Hematopoietic multipotent progenitor cell (in vitro differentiated cells): ENCODE data around the gene RASD1. TPM values are rescaled to one million over a fixed set of nuclear protein-coding genes. Genes with fewer than 3 reads are reported as not detected.

Source experiments
- DNase-seq, 3 donors: peaks; one replicate each; pipeline ENCODE4 v3.0.0-alpha.2; 2011 to 2015; ENCODE audit warnings: low read depth in 2 of 3, low spot score in 2 of 3
- small RNA-seq: library from RNA; depleted of rRNA; stranded (forward); fragments of <200 nt; gene quantifications from one replicate; pipeline ENCODE3, GENCODE V24; 2012
- total RNA-seq: library from RNA; depleted of rRNA; stranded (reverse); fragments of >200 nt; gene quantifications from one replicate; pipeline ENCODE4 v1.2.3, GENCODE V29; 2012

RASD1 gene
- total RNA-seq, 1 donor, result 3.0 TPM

DNA sequence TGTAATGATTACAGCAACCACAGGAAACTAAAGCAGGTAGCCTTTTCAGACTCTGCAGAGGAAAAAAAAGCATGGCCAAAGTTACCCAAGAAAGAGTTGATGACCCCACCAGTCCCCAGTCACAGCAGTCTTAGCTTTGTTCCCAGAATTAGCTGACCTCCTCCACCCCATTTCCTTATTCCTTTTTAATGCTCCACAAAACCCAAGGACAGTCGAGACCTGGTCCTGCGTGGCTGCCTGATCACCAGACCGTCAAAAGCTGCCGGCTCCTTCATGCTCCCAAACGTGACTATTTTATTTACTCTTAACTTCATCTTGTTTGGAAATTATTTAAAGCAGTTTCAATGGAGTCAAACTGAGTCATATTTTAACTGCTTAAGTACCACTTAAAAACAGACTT, 48.1 kb downstream of the RASD1 start:
- no peak for DNase-seq

DNA sequence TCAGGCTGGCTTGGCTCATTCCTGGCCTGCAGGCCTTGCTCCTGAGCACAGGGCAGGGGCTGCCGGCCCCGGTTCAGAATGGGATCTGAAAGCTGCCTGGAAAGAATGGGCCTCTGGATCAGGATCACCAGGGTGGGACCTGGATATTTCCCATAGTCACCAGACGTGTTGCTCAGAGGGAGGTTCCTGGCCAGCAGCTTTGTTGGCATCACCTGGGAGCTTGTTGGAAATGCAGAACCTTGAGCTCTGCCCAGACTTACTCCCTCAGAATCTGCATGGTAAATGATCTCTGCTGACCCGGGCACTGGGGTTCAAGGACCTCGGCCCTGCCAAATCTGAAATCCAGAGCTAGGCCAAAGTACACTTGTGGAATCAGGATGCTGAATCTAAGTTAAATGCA, 48.9 kb downstream of the RASD1 start:
- DNase-seq, result no peak

DNA sequence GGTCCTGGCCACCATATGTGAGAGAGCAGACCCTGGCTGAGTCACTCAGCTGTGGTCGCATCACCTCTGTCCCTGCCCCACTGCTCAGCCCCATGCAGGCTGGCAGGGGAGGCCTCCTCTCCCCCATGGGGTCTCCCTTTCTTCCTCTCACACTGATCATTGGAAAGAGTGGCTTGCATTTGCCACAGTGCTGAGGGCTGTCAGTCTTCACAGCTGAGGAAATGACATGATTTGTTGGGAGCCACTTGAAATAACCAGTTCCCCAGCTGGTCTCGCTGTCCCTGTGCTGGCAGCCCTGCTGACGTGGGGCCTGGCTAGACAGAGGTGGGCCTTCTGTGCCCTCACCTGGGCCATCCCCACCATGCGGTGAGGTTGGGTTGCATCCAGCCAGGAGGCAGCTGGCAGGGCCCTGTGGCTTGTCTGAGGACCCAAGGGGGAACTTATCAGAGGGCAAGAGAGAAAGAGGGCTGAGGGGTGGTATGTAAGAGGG, 49.5 kb downstream of the RASD1 start:
- DNase-seq, result no peak

DNA sequence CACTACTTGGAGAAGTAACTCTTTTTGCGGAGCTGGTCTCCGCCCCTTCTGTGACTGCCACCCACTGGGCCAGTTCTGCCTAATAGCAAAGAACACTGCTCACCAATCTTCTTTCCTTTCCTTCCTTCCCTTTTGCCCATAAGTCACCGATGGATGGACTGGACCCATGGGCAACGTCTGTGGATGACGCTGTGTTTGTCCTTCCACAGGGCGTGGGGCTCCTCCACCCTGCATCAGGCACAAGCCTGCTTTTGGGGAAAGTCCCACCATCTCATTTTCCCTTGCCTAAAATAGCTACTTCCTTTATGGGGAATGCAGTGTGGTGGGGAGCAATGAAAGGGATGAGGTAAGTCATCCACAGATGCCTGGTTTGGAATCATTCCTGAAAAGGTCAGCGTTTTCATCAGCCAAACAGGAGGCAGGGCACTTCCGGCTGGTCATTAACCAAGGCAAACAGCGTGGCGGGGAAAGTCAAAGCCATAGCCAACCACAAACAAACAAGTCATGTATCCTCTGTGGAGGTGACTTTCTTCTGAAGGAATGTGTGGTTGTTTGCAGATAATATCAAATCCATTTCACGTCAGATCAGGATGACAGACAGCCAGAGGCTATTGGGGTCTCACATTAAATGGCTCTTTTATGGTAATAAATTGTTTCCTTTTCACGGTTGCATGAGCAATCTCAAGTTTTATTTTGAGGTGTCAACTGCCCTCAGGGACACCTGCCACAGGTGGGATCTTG, 50.1 kb downstream of the RASD1 start:
- DNase-seq, result no peak

DNA sequence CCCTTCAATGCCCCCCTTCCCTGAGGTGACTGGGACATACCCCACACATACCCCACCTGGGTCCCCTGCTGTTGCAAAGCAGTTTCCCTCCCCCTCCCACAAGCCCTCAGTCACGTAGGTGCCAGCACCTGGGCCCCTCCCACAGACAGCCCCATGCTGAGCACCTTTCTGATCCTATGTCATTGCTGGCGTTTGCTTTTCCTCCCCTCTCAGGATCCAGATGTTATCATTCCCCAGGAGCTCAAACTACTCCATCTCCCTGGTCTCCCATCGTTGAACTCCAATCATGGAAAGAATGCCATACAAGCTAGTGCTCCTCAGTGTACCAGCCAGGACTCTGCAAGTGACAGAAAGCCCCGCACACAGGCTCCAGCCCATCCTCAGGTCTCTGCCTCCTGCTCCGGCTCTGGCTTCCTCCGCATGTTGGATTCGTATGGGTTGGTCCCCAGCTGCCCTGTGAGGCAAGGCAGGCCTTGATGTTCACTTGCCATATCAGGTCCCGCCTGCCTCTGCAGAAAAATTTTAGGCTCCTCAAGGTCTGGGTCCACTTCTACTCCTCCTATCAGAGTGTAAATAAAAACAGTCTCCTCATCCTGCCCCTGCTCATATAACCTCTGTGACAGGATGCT, 50.8 kb downstream of the RASD1 start:
- no peak for DNase-seq

Small RNA genes lying within 50 kb of the gene (small RNA-seq; reads per million reads assigned to genes)
- gene RF00019, result not detected

Other genes starting within 250 kb of the RASD1 start
- gene COPS3, start 215.1 kb downstream of the RASD1 start, total RNA-seq, result 103 TPM
- 32.0 TPM for gene NT5M, start 193.0 kb downstream of the RASD1 start, total RNA-seq
- gene MED9, start 19.4 kb downstream of the RASD1 start, total RNA-seq, result 24.5 TPM
- 47.1 TPM for gene PEMT, start 95.3 kb upstream of the RASD1 start, total RNA-seq
- 23.2 TPM for gene RAI1, start 185.1 kb upstream of the RASD1 start, total RNA-seq